Trophoblast cell (in vitro differentiated cells and primary cell): Measurements from ENCODE around the gene ARID3B.

Source experiments
- DNase-seq, 2 donors: peaks; one replicate each; pipeline ENCODE4 v3.0.0-alpha.2; 2016
- H2AFZ ChIP-seq: 2 replicates; pipeline ENCODE4 v1.6.1; 2013; ENCODE audit warnings: low read length, moderate library complexity, mild to moderate bottlenecking; ENCODE audit not compliant: insufficient read depth, poor library complexity
- H2AK5ac ChIP-seq: 2 replicates; pipeline ENCODE4 v1.6.1; 2013; ENCODE audit warnings: mild to moderate bottlenecking, low read length
- H2BK120ac ChIP-seq: 2 replicates; pipeline ENCODE4 v1.6.1; 2013; ENCODE audit warnings: low read length, mild to moderate bottlenecking, moderate library complexity; ENCODE audit not compliant: insufficient read depth, poor library complexity
- H2BK12ac ChIP-seq: 2 replicates; pipeline ENCODE4 v1.6.1; 2013; ENCODE audit warnings: mild to moderate bottlenecking, low read length, moderate library complexity
- H2BK5ac ChIP-seq: 2 replicates; pipeline ENCODE4 v1.6.1; 2013; ENCODE audit warnings: low read length, low read depth, moderate library complexity, mild to moderate bottlenecking; ENCODE audit not compliant: poor library complexity
- H3K14ac ChIP-seq: 2 replicates; pipeline ENCODE4 v1.6.1; 2013; ENCODE audit warnings: mild to moderate bottlenecking, low read length
- H3K18ac ChIP-seq: 2 replicates; pipeline ENCODE4 v1.6.1; 2013; ENCODE audit warnings: mild to moderate bottlenecking, low read length
- H3K23ac ChIP-seq: 2 replicates; pipeline ENCODE4 v1.6.1; 2013; ENCODE audit warnings: low read length
- H3K27ac ChIP-seq: 2 replicates; pipeline ENCODE4 v1.5.1; 2013; ENCODE audit warnings: low read depth, mild to moderate bottlenecking, inconsistent platforms, low read length, moderate library complexity
- H3K27me3 ChIP-seq: 2 replicates; pipeline ENCODE4 v1.6.1; 2013; ENCODE audit warnings: inconsistent platforms, mild to moderate bottlenecking, low read length, moderate library complexity; ENCODE audit not compliant: insufficient read depth
- H3K36me3 ChIP-seq, 2 experiments: 1 replicate in 1 of 2; 2 replicates in 1 of 2; pipeline ENCODE4 v1.6.1; 2013; ENCODE audit warnings: low read length in 2 of 2, mild to moderate bottlenecking in 2 of 2, moderate library complexity in 1 of 2; ENCODE audit not compliant: insufficient read depth in 2 of 2, control insufficient read depth in 1 of 2
- H3K4ac ChIP-seq: 2 replicates; pipeline ENCODE4 v1.6.1; 2013; ENCODE audit warnings: low read depth, mild to moderate bottlenecking, low read length, moderate library complexity
- H3K4me1 ChIP-seq, 2 experiments: 1 replicate in 1 of 2; 2 replicates in 1 of 2; pipeline ENCODE4 v1.6.1; 2013; ENCODE audit warnings: low read length in 2 of 2, mild to moderate bottlenecking in 2 of 2, moderate library complexity in 1 of 2; ENCODE audit not compliant: insufficient read depth in 2 of 2, control insufficient read depth in 1 of 2
- H3K4me2 ChIP-seq: 2 replicates; pipeline ENCODE4 v1.6.1; 2013; ENCODE audit warnings: inconsistent platforms, mild to moderate bottlenecking, low read length, moderate library complexity
- H3K4me3 ChIP-seq: 2 replicates; pipeline ENCODE4 v1.5.1; 2013; ENCODE audit warnings: mild to moderate bottlenecking, low read depth, low read length, inconsistent platforms
- H3K79me1 ChIP-seq: one replicate; pipeline ENCODE4 v1.6.1; 2013; ENCODE audit warnings: low read length
- H3K79me2 ChIP-seq: 2 replicates; pipeline ENCODE4 v1.6.1; 2013; ENCODE audit warnings: low read length, mild to moderate bottlenecking; ENCODE audit not compliant: control insufficient read depth, insufficient read depth, poor library complexity
- H3K9ac ChIP-seq: 2 replicates; pipeline ENCODE4 v1.6.1; 2013; ENCODE audit warnings: mild to moderate bottlenecking, low read length
- H3K9me3 ChIP-seq: 2 replicates; pipeline ENCODE4 v1.6.1; 2013; ENCODE audit warnings: low read depth, mild to moderate bottlenecking, control low read depth, inconsistent platforms, low read length; ENCODE audit not compliant: insufficient read depth
- H4K12ac ChIP-seq: 2 replicates; pipeline ENCODE4 v1.6.1; 2013; ENCODE audit warnings: low read depth, mild to moderate bottlenecking, low read length, moderate library complexity
- H4K8ac ChIP-seq: 2 replicates; pipeline ENCODE4 v1.6.1; 2013; ENCODE audit warnings: low read depth, mild to moderate bottlenecking, low read length, moderate library complexity
- H4K91ac ChIP-seq: one replicate; pipeline ENCODE4 v1.6.1; 2013; ENCODE audit warnings: low read depth, mild to moderate bottlenecking, low read length, moderate library complexity
- WGBS: extraction: QIAGEN DNeasy Blood & Tissue Kit; methylation state at CpG from one replicate; pipeline ENCODE4 v1.1.7; 2013; ENCODE audit warnings: missing lambda C conversion rate; ENCODE audit not compliant: insufficient read length, insufficient coverage; ENCODE audit errors: extremely low coverage; 5-methylcytosine and 5-hydroxymethylcytosine counted together

The ARID3B gene

GRCh38 chr15:74580538-74581350, 39.7 kb downstream of the ARID3B start:
- peak overlapping the region; percentile 11 for H3K4ac ChIP-seq
- peak overlapping the region; percentile 90 for H3K27ac ChIP-seq
- H4K91ac ChIP-seq = peak overlapping the region; percentile 71

GRCh38 chr15:74584204-74584603, 43.2 kb downstream of the ARID3B start:
- Histone ChIP-seq H3K9ac (no peak overlapping the region), H3K36me3 (peaks cover 11 to 20% of the 10 kb centered on the region in 2 experiments), H4K91ac (peak overlapping the region; percentile 17), H4K8ac (no peak overlapping the region), H2AFZ (no peak overlapping the region), H2BK120ac (no peak overlapping the region), H3K4me1 (peaks cover 43 to 48% of the 10 kb centered on the region in 2 experiments), H3K18ac (peak overlapping the region; percentile 5), H3K9me3 (no peaks in the 10 kb centered on the region), H3K14ac (no peak overlapping the region), H2BK5ac (peak overlapping the region; percentile 3), H2AK5ac (no peak overlapping the region), H4K12ac (no peak overlapping the region), H3K4ac (peak overlapping the region; percentile 7), H3K79me1 (peaks cover 28% of the 10 kb centered on the region), H3K4me3 (no peak overlapping the region), H2BK12ac (peak overlapping the region; percentile 19), H3K79me2 (peaks cover 3% of the 10 kb centered on the region), H3K23ac (no peak overlapping the region), H3K27ac (peak overlapping the region; percentile 72), H3K27me3 (no peaks in the 10 kb centered on the region), H3K4me2 (peak overlapping the region; percentile 21)
- WGBS = no CpG with 5 or more reads among the region's 2 CpGs
- DNase-seq = no peak

More at GRCh38 chr15:74580538-74581350, 39.7 kb downstream of the ARID3B start:
- Histone ChIP-seq H2BK5ac (peak overlapping the region; percentile 37), H2BK12ac (peak overlapping the region; percentile 31), H3K4me2 (no peak overlapping the region), H4K12ac (no peak overlapping the region), H3K79me1 (peaks cover 13% of the 10 kb centered on the region), H4K8ac (peak overlapping the region; percentile 30), H3K18ac (peak overlapping the region; percentile 44), H3K27me3 (no peaks in the 10 kb centered on the region), H3K36me3 (peaks cover 32 to 34% of the 10 kb centered on the region in 2 experiments), H3K14ac (peak overlapping the region; percentile 63), H3K4me3 (no peak overlapping the region), H3K79me2 (no peaks in the 10 kb centered on the region), H2AK5ac (peak overlapping the region; percentile 42), H2BK120ac (peak overlapping the region; percentile 55), H2AFZ (no peak overlapping the region), H3K9me3 (no peaks in the 10 kb centered on the region), H3K9ac (no peak overlapping the region), H3K23ac (no peak overlapping the region), H3K4me1 (peaks cover 22 to 28% of the 10 kb centered on the region in 2 experiments)
- no CpG with 5 or more reads among the region's 7 CpGs for WGBS
- DNase-seq = no peak

GRCh38 chr15:74584779-74585178, 43.8 kb downstream of the ARID3B start:
- H4K91ac ChIP-seq = peak overlapping the region; percentile 17
- H3K36me3 ChIP-seq = peaks cover 13 to 23% of the 10 kb centered on the region in 2 experiments
- H3K4ac ChIP-seq = peak overlapping the region; percentile 7
- no peak for DNase-seq
- no peaks in the 10 kb centered on the region for H3K9me3 ChIP-seq
- H3K9ac ChIP-seq = no peak overlapping the region
- no peak overlapping the region for H4K12ac ChIP-seq
- WGBS = no CpG with 5 or more reads among the region's 4 CpGs
- H3K14ac ChIP-seq = no peak overlapping the region
- H3K23ac ChIP-seq = no peak overlapping the region
- H3K79me1 ChIP-seq = peaks cover 33% of the 10 kb centered on the region
- H2BK120ac ChIP-seq = no peak overlapping the region
- peak overlapping the region; percentile 5 for H2BK5ac ChIP-seq
- H3K4me2 ChIP-seq = peak overlapping the region; percentile 21
- H3K18ac ChIP-seq = peak overlapping the region; percentile 5
- H2BK12ac ChIP-seq = peak overlapping the region; percentile 19
- peaks cover 48 to 54% of the 10 kb centered on the region in 2 experiments for H3K4me1 ChIP-seq
- peak overlapping the region; percentile 72 for H3K27ac ChIP-seq
- no peak overlapping the region for H3K4me3 ChIP-seq
- no peak overlapping the region for H2AK5ac ChIP-seq
- H3K27me3 ChIP-seq = no peaks in the 10 kb centered on the region
- no peak overlapping the region for H4K8ac ChIP-seq
- peaks cover 3% of the 10 kb centered on the region for H3K79me2 ChIP-seq
- H2AFZ ChIP-seq = no peak overlapping the region

- H3K4me2 ChIP-seq = no peak overlapping the region
- peak overlapping the region; percentile 54 for H3K27ac ChIP-seq
- no peak overlapping the region for H4K91ac ChIP-seq
- H4K8ac ChIP-seq = no peak overlapping the region
- H3K4ac ChIP-seq = peak overlapping the region; percentile 28
- no peak for DNase-seq
- no peaks in the 10 kb centered on the region for H3K27me3 ChIP-seq
- WGBS = no CpG with 5 or more reads among the region's 3 CpGs
- H2AK5ac ChIP-seq = peak overlapping the region; percentile 12
- no peak overlapping the region for H4K12ac ChIP-seq
- H2BK5ac ChIP-seq = peak overlapping the region; percentile 5
- H3K18ac ChIP-seq = no peak overlapping the region
- peaks cover 3% of the 10 kb centered on the region for H3K79me2 ChIP-seq
- H2BK120ac ChIP-seq = peak overlapping the region; percentile 49
- no peak overlapping the region for H3K23ac ChIP-seq
- H3K36me3 ChIP-seq = peaks cover 13 to 27% of the 10 kb centered on the region in 2 experiments
- H3K9ac ChIP-seq = no peak overlapping the region
- H3K4me3 ChIP-seq = no peak overlapping the region
- peaks cover 34% of the 10 kb centered on the region for H3K79me1 ChIP-seq
- no peak overlapping the region for H2AFZ ChIP-seq
- H3K14ac ChIP-seq = no peak overlapping the region
- peaks cover 49 to 54% of the 10 kb centered on the region in 2 experiments for H3K4me1 ChIP-seq
- peak overlapping the region; percentile 1 for H2BK12ac ChIP-seq
- H3K9me3 ChIP-seq = no peaks in the 10 kb centered on the region
These were observed 44.2 kb downstream of the ARID3B start for GRCh38 chr15:74585191-74585590.
